CD14-positive monocyte (primary cell): ENCODE data around the gene BANK1. TPM values are rescaled to one million over a fixed set of nuclear protein-coding genes. Genes with fewer than 3 reads are reported as not detected.

Source experiments
- DNase-seq, 3 donors: peaks; one replicate each; pipeline ENCODE4 v3.0.0-alpha.2; 2011 to 2022
- H2AFZ ChIP-seq: 2 replicates; pipeline ENCODE4 v1.6.0; 2012; ENCODE audit warnings: mild to moderate bottlenecking, low read depth, low read length, inconsistent platforms; ENCODE audit not compliant: insufficient read depth, poor library complexity, severe bottlenecking
- H3K27ac ChIP-seq, 2 donors: 1 replicate in 1 of 2; 2 replicates in 1 of 2; pipeline ENCODE4 v1.5.1; 2012 to 2013; ENCODE audit warnings: low read length in 2 of 2, control low read depth in 1 of 2, inconsistent platforms in 1 of 2, low read depth in 1 of 2, mild to moderate bottlenecking in 1 of 2
- H3K27me3 ChIP-seq, 2 donors: one replicate each; pipeline versions ENCODE4 v1.6.0 to v1.6.1; 2011 to 2013; ENCODE audit warnings: low read length in 2 of 2; ENCODE audit not compliant: control insufficient read depth in 2 of 2, insufficient read depth in 2 of 2
- H3K36me3 ChIP-seq, 2 donors: replicated peaks in 1 of 2; 1 replicate in 1 of 2; 2 replicates in 1 of 2; pipeline versions ENCODE4 v1.5.1 to v1.6.1; 2012 to 2013; ENCODE audit warnings: low read length in 2 of 2, control low read depth in 1 of 2, inconsistent platforms in 1 of 2, mild to moderate bottlenecking in 1 of 2; ENCODE audit not compliant: insufficient read depth in 2 of 2, control insufficient read depth in 1 of 2
- H3K4me1 ChIP-seq, 2 donors: 1 replicate in 1 of 2; 2 replicates in 1 of 2; pipeline versions ENCODE4 v1.5.1 to v1.6.1; 2012 to 2013; ENCODE audit warnings: low read length in 2 of 2, control low read depth in 1 of 2, inconsistent platforms in 1 of 2, mild to moderate bottlenecking in 1 of 2, moderate library complexity in 1 of 2; ENCODE audit not compliant: insufficient read depth in 2 of 2, control insufficient read depth in 1 of 2
- H3K4me2 ChIP-seq: replicated peaks from 2 replicates; pipeline ENCODE3; 2012; ENCODE audit warnings: low read length, moderate library complexity, mild to moderate bottlenecking; ENCODE audit not compliant: poor library complexity, severe bottlenecking; ENCODE audit errors: extremely low read depth
- H3K4me3 ChIP-seq, 3 experiments: fragments of 200-600 bp in 1 of 3; sonication (generic) in 1 of 3; replicated peaks in 1 of 3; 1 replicate in 2 of 3; 2 replicates in 1 of 3; pipeline ENCODE4 v1.5.1; 2011 to 2013; ENCODE audit warnings: low read length in 3 of 3, mild to moderate bottlenecking in 3 of 3, control low read depth in 2 of 3, low read depth in 2 of 3, inconsistent platforms in 1 of 3, moderate library complexity in 1 of 3
- H3K79me2 ChIP-seq: 2 replicates; pipeline ENCODE4 v1.6.0; 2012; ENCODE audit warnings: mild to moderate bottlenecking, control low read depth, inconsistent platforms, low read length, moderate library complexity; ENCODE audit not compliant: insufficient read depth
- H3K9ac ChIP-seq: 2 replicates; pipeline ENCODE4 v1.6.0; 2017; ENCODE audit warnings: low read length, mild to moderate bottlenecking; ENCODE audit not compliant: insufficient read depth, poor library complexity, severe bottlenecking
- H3K9me3 ChIP-seq, 2 donors: replicated peaks in 1 of 2; 1 replicate in 1 of 2; 2 replicates in 1 of 2; pipeline versions ENCODE4 v1.5.1 to v1.6.1; 2012 to 2013; ENCODE audit warnings: low read length in 2 of 2, control low read depth in 1 of 2; ENCODE audit not compliant: control insufficient read depth in 1 of 2, insufficient read depth in 1 of 2
- H4K20me1 ChIP-seq: 2 replicates; pipeline ENCODE4 v1.6.0; 2012; ENCODE audit warnings: mild to moderate bottlenecking, low read length, control low read depth, moderate library complexity; ENCODE audit not compliant: insufficient read depth
- H3K27ac Mint-ChIP-seq, 7 donors: one replicate each; pipeline ENCODE4 v1.8.0; 2020; ENCODE audit warnings: mild to moderate bottlenecking in 7 of 7, mixed read lengths in 7 of 7, moderate library complexity in 6 of 7, inconsistent platforms in 2 of 7
- H3K27me3 Mint-ChIP-seq, 3 donors: one replicate each; pipeline ENCODE4 v1.8.0; 2021 to 2022; ENCODE audit warnings: low read depth in 3 of 3, mild to moderate bottlenecking in 3 of 3, mixed read lengths in 3 of 3, moderate library complexity in 3 of 3, inconsistent platforms in 1 of 3
- H3K36me3 Mint-ChIP-seq, 2 donors: one replicate each; pipeline ENCODE4 v1.8.0; 2020; ENCODE audit warnings: mixed read lengths in 2 of 2, inconsistent platforms in 1 of 2, mild to moderate bottlenecking in 1 of 2
- H3K4me1 Mint-ChIP-seq: one replicate; pipeline ENCODE4 v1.8.0; 2020; ENCODE audit warnings: mild to moderate bottlenecking, mixed read lengths
- H3K4me3 Mint-ChIP-seq, 2 donors: one replicate each; pipeline ENCODE4 v1.8.0; 2020; ENCODE audit warnings: mild to moderate bottlenecking in 2 of 2, mixed read lengths in 2 of 2, moderate library complexity in 1 of 2
- H3K9me3 Mint-ChIP-seq, 7 donors: one replicate each; pipeline ENCODE4 v1.8.0; 2020 to 2022; ENCODE audit warnings: mixed read lengths in 7 of 7, mild to moderate bottlenecking in 6 of 7, moderate library complexity in 6 of 7, inconsistent platforms in 2 of 7
- WGBS: methylation state at CpG from one replicate; pipeline ENCODE4 v1.1.5; 2013; ENCODE audit warnings: missing lambda C conversion rate; ENCODE audit not compliant: insufficient coverage; 5-methylcytosine and 5-hydroxymethylcytosine counted together
- intact Hi-C, 2 donors: fragments of 100-400 bp; cut with micrococcal nuclease; formaldehyde crosslinking; loops; one replicate each; pipeline versions ENCODE4 v1.15.0 to v1.15.1; 2023
- polyA plus RNA-seq, 3 donors: library from polyadenylated mRNA; depleted of rRNA in 1 of 3; unstranded in 2 of 3; stranded (reverse) in 1 of 3; fragments of 300-500 nt in 2 of 3; fragments of >200 nt in 1 of 3; fragmentation: Illumina TruSeq in 2 of 3; gene quantifications; 1 replicate in 2 of 3; 2 replicates in 1 of 3; pipeline ENCODE4 v1.2.3, GENCODE V29; 2012 to 2021
- TF ChIP-seq, protein P1 (sequence below): fragments of 200-600 bp; IDR thresholded peaks from one replicate; pipeline ENCODE4 v1.8.0; 2022; ENCODE audit warnings: antibody characterized with exemption, mild to moderate bottlenecking

Gene BANK1
- polyA plus RNA-seq, 3 donors = 2.6 to 5.2 (median 2.9) TPM

- Mint-ChIP-seq H3K36me3 (no peaks in the 10 kb centered on the region), H3K4me3 (no peak overlapping the region), H3K4me1 (peaks cover 21% of the 10 kb centered on the region), H3K27ac (peak overlapping the region in 1 of 7 donors; percentile 15), H3K27me3 (peaks cover 0 to 2% (median 0%) of the 10 kb centered on the region in 3 donors), H3K9me3 (peaks cover 0 to 3% (median 0%) of the 10 kb centered on the region in 7 donors)
- intact Hi-C loops = no loop called here
- H4K20me1 ChIP-seq = no peaks in the 10 kb centered on the region
- peaks cover 12 to 19% of the 10 kb centered on the region in 2 donors for H3K4me1 ChIP-seq
- no peak for DNase-seq
- H3K27me3 ChIP-seq = no peaks in the 10 kb centered on the region
- H3K4me2 ChIP-seq = no peak overlapping the region
- H2AFZ ChIP-seq = no peak overlapping the region
- H3K9ac ChIP-seq = no peak overlapping the region
- H3K27ac ChIP-seq = no peak overlapping the region
- no peaks in the 10 kb centered on the region for H3K79me2 ChIP-seq
- H3K36me3 ChIP-seq = no peaks in the 10 kb centered on the region
- no peak overlapping the region for H3K4me3 ChIP-seq
- TF ChIP-seq, protein P1, sequence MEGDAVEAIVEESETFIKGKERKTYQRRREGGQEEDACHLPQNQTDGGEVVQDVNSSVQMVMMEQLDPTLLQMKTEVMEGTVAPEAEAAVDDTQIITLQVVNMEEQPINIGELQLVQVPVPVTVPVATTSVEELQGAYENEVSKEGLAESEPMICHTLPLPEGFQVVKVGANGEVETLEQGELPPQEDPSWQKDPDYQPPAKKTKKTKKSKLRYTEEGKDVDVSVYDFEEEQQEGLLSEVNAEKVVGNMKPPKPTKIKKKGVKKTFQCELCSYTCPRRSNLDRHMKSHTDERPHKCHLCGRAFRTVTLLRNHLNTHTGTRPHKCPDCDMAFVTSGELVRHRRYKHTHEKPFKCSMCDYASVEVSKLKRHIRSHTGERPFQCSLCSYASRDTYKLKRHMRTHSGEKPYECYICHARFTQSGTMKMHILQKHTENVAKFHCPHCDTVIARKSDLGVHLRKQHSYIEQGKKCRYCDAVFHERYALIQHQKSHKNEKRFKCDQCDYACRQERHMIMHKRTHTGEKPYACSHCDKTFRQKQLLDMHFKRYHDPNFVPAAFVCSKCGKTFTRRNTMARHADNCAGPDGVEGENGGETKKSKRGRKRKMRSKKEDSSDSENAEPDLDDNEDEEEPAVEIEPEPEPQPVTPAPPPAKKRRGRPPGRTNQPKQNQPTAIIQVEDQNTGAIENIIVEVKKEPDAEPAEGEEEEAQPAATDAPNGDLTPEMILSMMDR = no peak
- H3K9me3 ChIP-seq = no peaks in the 10 kb centered on the region
Observed at GRCh38 chr4:101793397-101793796, 2.9 kb downstream of the BANK1 start.

DNA sequence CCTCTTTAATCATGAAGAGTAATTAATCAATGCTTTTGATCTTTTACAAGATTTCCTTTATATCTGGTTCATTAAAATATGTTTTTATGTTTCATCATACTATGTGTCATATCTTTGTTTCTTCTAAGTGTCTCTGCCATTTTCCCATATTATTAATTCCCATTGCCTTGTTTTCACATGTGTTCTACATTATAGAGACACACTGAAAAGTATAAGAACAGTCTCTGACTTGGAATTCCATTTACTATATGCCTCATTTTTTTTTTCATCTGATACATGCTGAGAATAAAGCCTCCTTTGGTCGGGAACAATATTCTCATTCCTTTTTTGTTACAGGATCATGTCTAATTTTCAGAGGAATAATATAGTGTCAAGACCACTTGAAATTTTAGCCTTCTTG, 4.3 kb downstream of the BANK1 start:
- TF ChIP-seq, protein P1 = no peak
- peaks cover 21% of the 10 kb centered on the region for H3K4me1 Mint-ChIP-seq
- H3K4me1 ChIP-seq = peaks cover 12 to 19% of the 10 kb centered on the region in 2 donors
- no peaks in the 10 kb centered on the region for H3K9me3 ChIP-seq
- peaks cover 0 to 3% (median 1%) of the 10 kb centered on the region in 7 donors for H3K9me3 Mint-ChIP-seq
- H3K4me3 Mint-ChIP-seq = no peak overlapping the region
- no peak for DNase-seq
- no peak overlapping the region for H3K4me2 ChIP-seq
- H3K4me3 ChIP-seq = no peak overlapping the region
- peaks cover 0 to 2% (median 0%) of the 10 kb centered on the region in 3 donors for H3K27me3 Mint-ChIP-seq
- H3K27me3 ChIP-seq = no peaks in the 10 kb centered on the region
- no peaks in the 10 kb centered on the region for H4K20me1 ChIP-seq
- intact Hi-C loops = no loop called here
- WGBS = no CpG with 5 or more reads among the region's 1 CpG
- H3K36me3 ChIP-seq = no peaks in the 10 kb centered on the region
- H3K9ac ChIP-seq = no peak overlapping the region
- no peak overlapping the region for H2AFZ ChIP-seq
- H3K27ac Mint-ChIP-seq = no peak overlapping the region
- H3K36me3 Mint-ChIP-seq = no peaks in the 10 kb centered on the region
- H3K27ac ChIP-seq = no peak overlapping the region
- no peaks in the 10 kb centered on the region for H3K79me2 ChIP-seq
